ENCODE measurements around the gene SLC12A7. TPM values are rescaled to one million over a fixed set of nuclear protein-coding genes. Genes with fewer than 3 reads are reported as not detected.

SLC12A7 gene
- total and polyA plus RNA-seq, 2 of the 13 experiments (the other 11 are each of a cell fraction or from before 2014, with no cell fraction given), result 14.0 to 18.5 TPM

- no peak overlapping the region; the same call in 1 of the 2 replicates for H3K4me2 ChIP-seq (ENCODE audit: low read depth, low read length)
- peaks cover 1 to 47% of the 10 kb centered on the region in 2 experiments; a peak in 3 of 5 replicates for H3K27me3 ChIP-seq (ENCODE audit: control insufficient read depth in 1 of 2, insufficient read depth in 2 of 2, low read length in 2 of 2)
- 13% methylated on average over 12 of the region's 14 CpGs for WGBS (ENCODE audit: low lambda C conversion rate)
- H4K20me1 ChIP-seq (ENCODE audit: insufficient read depth, low read length), result no peaks in the 10 kb centered on the region
- H3K4me1 ChIP-seq (ENCODE audit: insufficient read depth, low read length), result peaks cover 78% of the 10 kb centered on the region
- no peak overlapping the region for H3K27ac ChIP-seq (ENCODE audit: extremely low read length, insufficient read depth, low read length)
- no peaks in the 10 kb centered on the region for H3K9me3 ChIP-seq (ENCODE audit: low read length)
- FAIRE-seq, result no peak
- H3K4me3 ChIP-seq (replicated peaks in 1 of 3; ENCODE audit: insufficient read depth in 1 of 3, low read depth in 2 of 3, low read length in 3 of 3), result no peak overlapping the region
- peak; percentile 30 for DNase-seq (ENCODE audit: low spot score)
- no peak overlapping the region for H2AFZ ChIP-seq (ENCODE audit: low read length)
- in situ Hi-C loops (cut with HindIII; ENCODE audit: extremely low pct_ligation_motif_present, low pct_unique_long_range_greater_than_20kb), result no loop called here
- no peak for ATAC-seq
- intact Hi-C loops (cut with micrococcal nuclease; ENCODE audit: unreplicated experiment), result no loop called here
- no peaks in the 10 kb centered on the region for H3K79me2 ChIP-seq (ENCODE audit: insufficient read depth, low read length)
- H3K9ac ChIP-seq (ENCODE audit: insufficient read depth, low read depth, low read length), result no peak overlapping the region
- ChIA-PET CTCF (ENCODE audit: low intra/inter-chr PET ratio, low total read pairs) (no interaction called here), POLR2A (interaction anchor here (1.0 to 7.8 kb wide), 3 partner anchors 15 to 28 kb away, joined by 3 to 200 read pairs (median 13); no protein-coding TSS in a partner anchor)
- BruUV-seq (replicated peaks), result no TSS peak
- H3K36me3 ChIP-seq (replicated peaks in 1 of 2; ENCODE audit: control insufficient read depth in 1 of 2, insufficient read depth in 2 of 2, low read length in 2 of 2), result no peaks in the 10 kb centered on the region
- TF ChIP-seq FOXP1 (IDR thresholded peaks at IDR 0.05) (no peak), FOXP1 (CRISPR knock-in tag; IDR thresholded peaks at IDR 0.05) (no peak), SMC3 (IDR thresholded peaks at IDR 0.05; ENCODE audit: low read length) (0 out of 2 replicates have a peak, but pooled peaks have one; percentile 22), NR0B2 (CRISPR knock-in tag; IDR thresholded peaks at IDR 0.05) (no peak), GFI1 (CRISPR knock-in tag; IDR thresholded peaks at IDR 0.05; ENCODE audit: borderline replicate concordance) (peak; percentile 90), KDM2A (CRISPR knock-in tag; IDR thresholded peaks at IDR 0.05; ENCODE audit: borderline replicate concordance, low read depth) (no peak), HMG20A (CRISPR knock-in tag; IDR thresholded peaks at IDR 0.05; ENCODE audit: borderline replicate concordance) (peak; percentile 18; the same call in 1 of the 2 replicates), ZBTB46 (CRISPR knock-in tag; IDR thresholded peaks at IDR 0.05; ENCODE audit: borderline replicate concordance) (no peak), BHLHE40 (IDR thresholded peaks at IDR 0.05; ENCODE audit: low read length) (peak; percentile 72), HDAC1 (CRISPR knock-in tag; IDR thresholded peaks at IDR 0.05) (0 out of 2 replicates have a peak, but pooled peaks have one; percentile 11), KDM6A (CRISPR knock-in tag; IDR thresholded peaks at IDR 0.05; ENCODE audit: low read depth) (no peak)
- TF ChIP-seq, protein P1, sequence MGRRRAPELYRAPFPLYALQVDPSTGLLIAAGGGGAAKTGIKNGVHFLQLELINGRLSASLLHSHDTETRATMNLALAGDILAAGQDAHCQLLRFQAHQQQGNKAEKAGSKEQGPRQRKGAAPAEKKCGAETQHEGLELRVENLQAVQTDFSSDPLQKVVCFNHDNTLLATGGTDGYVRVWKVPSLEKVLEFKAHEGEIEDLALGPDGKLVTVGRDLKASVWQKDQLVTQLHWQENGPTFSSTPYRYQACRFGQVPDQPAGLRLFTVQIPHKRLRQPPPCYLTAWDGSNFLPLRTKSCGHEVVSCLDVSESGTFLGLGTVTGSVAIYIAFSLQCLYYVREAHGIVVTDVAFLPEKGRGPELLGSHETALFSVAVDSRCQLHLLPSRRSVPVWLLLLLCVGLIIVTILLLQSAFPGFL (CRISPR knock-in tag; IDR thresholded peaks at IDR 0.05), result no peak
- TF ChIP-seq, protein P2, sequence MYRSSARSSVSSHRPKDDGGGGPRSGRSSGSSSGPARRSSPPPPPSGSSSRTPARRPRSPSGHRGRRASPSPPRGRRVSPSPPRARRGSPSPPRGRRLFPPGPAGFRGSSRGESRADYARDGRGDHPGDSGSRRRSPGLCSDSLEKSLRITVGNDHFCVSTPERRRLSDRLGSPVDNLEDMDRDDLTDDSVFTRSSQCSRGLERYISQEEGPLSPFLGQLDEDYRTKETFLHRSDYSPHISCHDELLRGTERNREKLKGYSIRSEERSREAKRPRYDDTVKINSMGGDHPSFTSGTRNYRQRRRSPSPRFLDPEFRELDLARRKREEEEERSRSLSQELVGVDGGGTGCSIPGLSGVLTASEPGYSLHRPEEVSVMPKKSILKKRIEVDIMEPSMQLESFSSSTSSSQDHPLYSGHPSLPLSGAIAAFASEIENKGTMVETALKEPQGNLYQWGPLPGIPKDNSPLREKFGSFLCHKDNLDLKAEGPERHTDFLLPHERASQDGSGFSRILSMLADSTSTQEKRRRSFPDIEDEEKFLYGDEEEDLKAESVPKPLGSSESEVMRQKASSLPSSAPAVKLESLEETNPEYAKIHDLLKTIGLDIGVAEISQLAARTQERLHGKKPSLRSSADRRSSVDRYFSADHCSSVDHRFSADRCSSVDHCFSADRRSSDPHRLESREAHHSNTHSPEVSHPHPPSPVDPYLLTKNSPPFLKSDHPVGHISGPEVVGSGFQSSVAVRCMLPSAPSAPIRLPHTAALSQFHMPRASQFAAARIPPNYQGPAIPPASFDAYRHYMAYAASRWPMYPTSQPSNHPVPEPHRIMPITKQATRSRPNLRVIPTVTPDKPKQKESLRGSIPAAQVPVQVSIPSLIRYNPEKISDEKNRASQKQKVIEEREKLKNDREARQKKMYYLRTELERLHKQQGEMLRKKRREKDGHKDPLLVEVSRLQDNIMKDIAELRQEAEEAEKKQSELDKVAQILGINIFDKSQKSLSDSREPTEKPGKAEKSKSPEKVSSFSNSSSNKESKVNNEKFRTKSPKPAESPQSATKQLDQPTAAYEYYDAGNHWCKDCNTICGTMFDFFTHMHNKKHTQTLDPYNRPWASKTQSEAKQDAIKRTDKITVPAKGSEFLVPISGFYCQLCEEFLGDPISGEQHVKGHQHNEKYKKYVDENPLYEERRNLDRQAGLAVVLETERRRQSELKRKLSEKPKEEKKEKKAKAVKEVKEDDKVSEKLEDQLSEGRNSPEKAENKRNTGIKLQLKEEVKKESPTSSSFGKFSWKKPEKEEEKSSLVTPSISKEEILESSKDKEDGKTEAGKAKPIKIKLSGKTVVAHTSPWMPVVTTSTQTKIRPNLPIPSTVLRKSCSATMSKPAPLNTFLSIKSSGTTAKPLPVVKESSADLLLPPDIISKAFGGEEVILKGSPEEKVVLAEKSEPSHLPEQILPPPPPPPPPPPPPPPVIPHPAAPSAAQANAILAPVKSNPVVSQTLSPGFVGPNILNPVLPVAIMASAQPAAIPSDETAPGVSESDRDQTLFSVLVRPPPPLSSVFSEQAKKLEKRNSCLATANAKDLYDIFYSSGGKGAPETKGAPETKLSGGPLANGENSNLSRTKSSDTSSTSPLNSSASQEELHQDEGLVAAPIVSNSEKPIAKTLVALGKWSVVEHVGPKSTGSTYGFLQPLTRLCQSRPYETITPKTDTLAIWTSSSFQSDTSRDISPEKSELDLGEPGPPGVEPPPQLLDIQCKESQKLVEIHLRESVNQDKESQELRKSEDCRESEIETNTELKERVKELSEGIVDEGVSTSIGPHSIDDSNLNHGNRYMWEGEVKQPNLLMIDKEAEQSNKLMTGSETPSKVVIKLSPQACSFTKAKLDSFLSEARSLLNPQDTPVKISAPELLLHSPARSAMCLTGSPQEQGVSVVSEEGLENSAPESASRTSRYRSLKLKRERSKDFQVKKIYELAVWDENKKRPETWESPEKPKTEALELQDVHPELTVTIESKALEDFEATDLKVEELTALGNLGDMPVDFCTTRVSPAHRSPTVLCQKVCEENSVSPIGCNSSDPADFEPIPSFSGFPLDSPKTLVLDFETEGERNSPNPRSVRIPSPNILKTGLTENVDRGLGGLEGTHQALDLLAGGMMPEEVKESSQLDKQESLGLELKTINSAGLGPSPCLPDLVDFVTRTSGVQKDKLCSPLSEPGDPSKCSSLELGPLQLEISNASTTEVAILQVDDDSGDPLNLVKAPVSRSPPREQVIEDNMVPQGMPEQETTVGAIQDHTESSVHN (CRISPR knock-in tag; IDR thresholded peaks at IDR 0.05), result no peak
Measured at GRCh38 chr5:1134478-1134877, 22.6 kb upstream of the SLC12A7 start.
